Right lobe of liver (tissue), 6 donors: ENCODE measurements around the gene H3-3A. TPM values are rescaled to one million over a fixed set of nuclear protein-coding genes. Genes with fewer than 3 reads are reported as not detected.
A peak's percentile ranks its signal among the peaks of the same experiment; 100 is the strongest.

Experiments
- ATAC-seq, 4 donors: fragments of 200-7000 bp; cut with Tn5 transposase; one replicate each; pipeline ENCODE4 v1.9.1; 2020; ENCODE audit warnings: mild to moderate bottlenecking in 4 of 4, moderate library complexity in 4 of 4
- DNase-seq, 3 donors: peaks; one replicate each; pipeline ENCODE4 v3.0.0-alpha.2; 2020
- H3K27ac ChIP-seq, 3 donors: fragments of 200-600 bp; one replicate each; pipeline ENCODE4 v1.8.0; 2022
- H3K27me3 ChIP-seq, 2 donors: fragments of 200-600 bp; one replicate each; pipeline ENCODE4 v1.8.0; 2022
- H3K36me3 ChIP-seq, 4 donors: fragments of 200-600 bp; sonication (generic) in 1 of 4; one replicate each; pipeline versions ENCODE4 v1.5.1 to v1.8.0; 2017 to 2022; ENCODE audit warnings: control low read depth in 1 of 4
- H3K4me1 ChIP-seq, 4 donors: fragments of 200-600 bp; sonication (generic) in 1 of 4; one replicate each; pipeline versions ENCODE4 v1.5.1 to v1.8.0; 2017 to 2022; ENCODE audit warnings: control low read depth in 1 of 4
- H3K4me3 ChIP-seq, 3 donors: fragments of 200-600 bp; one replicate each; pipeline ENCODE4 v1.8.0; 2022
- H3K9me3 ChIP-seq, 4 donors: fragments of 200-600 bp; sonication (generic) in 1 of 4; one replicate each; pipeline versions ENCODE4 v1.5.1 to v1.8.0; 2017 to 2022; ENCODE audit warnings: control low read depth in 1 of 4
- CTCF ChIP-seq, 4 donors: fragments of 200-600 bp in 3 of 4; fragments of 450-650 bp in 1 of 4; IDR thresholded peaks; one replicate each; pipeline versions ENCODE4 v1.5.1 to v1.8.0; 2016 to 2022; ENCODE audit warnings: antibody characterized with exemption in 4 of 4, mild to moderate bottlenecking in 2 of 4
- POLR2A ChIP-seq: fragments of 450-650 bp; IDR thresholded peaks from one replicate; pipeline ENCODE4 v1.6.1; 2017; ENCODE audit warnings: antibody characterized with exemption, mild to moderate bottlenecking
- WGBS: methylation state at CpG from one replicate; pipeline ENCODE4 v1.1.6; 2018; ENCODE audit warnings: low coverage, low lambda C conversion rate; ENCODE audit not compliant: insufficient coverage; ENCODE audit errors: missing lambda C conversion rate; 5-methylcytosine and 5-hydroxymethylcytosine counted together
- intact Hi-C, 2 donors: fragments of 100-400 bp; cut with DNase I; formaldehyde crosslinking; loops; one replicate each; pipeline versions ENCODE4 v1.11.2 to v1.14.1; 2022
- long read RNA-seq: library from polyadenylated mRNA; unstranded; transcript quantifications from one replicate; pipeline ENCODE4 v2.0.0, GENCODE V29; 2019
- total RNA-seq, 6 experiments: library from RNA; depleted of rRNA in 2 of 6; stranded (reverse); fragments of >200 nt in 2 of 6; fragmentation: NEBNext Ultra II Directional in 3 of 6; extraction: Animal tissue kit (Norgen Biotek cat#: 25700) in 3 of 6; gene quantifications; one replicate each; pipeline versions ENCODE4 v1.1.0 to v1.2.4, GENCODE V29; 2016 to 2023
- donor health status: DM: no; HTN: yes; CAD: no.
- donor health status: DM: no; HTN: no; CAD: no.
- donor health status: DM: no; HTN: no; CAD: no.
- donor health status: DM: no; HTN: yes; CAD: no.
- donor health status: DM: no; HTN: yes; CAD: no.

H3-3A gene
- total RNA-seq, result 100 to 1,000 TPM; 132 to 185 (median 156) TPM
- long read RNA-seq, transcript H3F3A-203 (4 exons, 1,088 nt), result major isoform, 88 of 90 reads
- long read RNA-seq, partial matches to known transcripts, result 0 of 90 reads
- long read RNA-seq, other reads (novel, unspliced or antisense), result 2 of 90 reads

GRCh38 chr1:226062558-226063223 lies at the start of gene H3-3A:
H3-3A (plus strand) TSS chr1:226062716; CDS start chr1:226064352, 1,636 bp downstream.
- DNase-seq, result peak; percentile 98 to 99 (median 99)
- 0% methylated on average over 18 of the region's 78 CpGs for WGBS
- Histone ChIP-seq H3K4me3 (peak within 1 kb of the TSS; percentile 80 to 90 (median 81)), H3K36me3 (peaks cover 0 to 24% (median 9%) of the 10 kb centered on the region in 4 donors), H3K9me3 (no peaks in the 10 kb centered on the region), H3K27ac (peak within 1 kb of the TSS; percentile 95 to 98 (median 98)), H3K27me3 (no peaks in the 10 kb centered on the region), H3K4me1 (peaks cover 0 to 29% (median 12%) of the 10 kb centered on the region in 4 donors)
- ATAC-seq, result peak; percentile 81 to 92 (median 86)
- no peak for TF ChIP-seq CTCF (IDR thresholded peaks at IDR 0.05)
- peak; percentile 99 for TF ChIP-seq POLR2A
- intact Hi-C loops, result no loop called here

GRCh38 chr1:226017070-226017469 lies 45.4 kb upstream of the H3-3A start:
- Histone ChIP-seq H3K27me3 (no peaks in the 10 kb centered on the region), H3K4me1 (no peaks in the 10 kb centered on the region), H3K4me3 (no peak overlapping the region), H3K27ac (no peak overlapping the region), H3K9me3 (no peaks in the 10 kb centered on the region), H3K36me3 (no peaks in the 10 kb centered on the region)
- DNase-seq, result no peak
- WGBS, result 86% methylated on average over 1 of the region's 6 CpGs
- intact Hi-C loops, result no loop called here
- no peak for ATAC-seq
- TF ChIP-seq POLR2A (no peak), CTCF (IDR thresholded peaks at IDR 0.05) (no peak)

- no peak for ATAC-seq
These were observed 42.9 kb upstream of the H3-3A start for GRCh38 chr1:226019572-226019971.

GRCh38 chr1:226021401-226021800 lies 41.1 kb upstream of the H3-3A start:
- Histone ChIP-seq H3K4me3 (no peak overlapping the region), H3K27me3 (no peaks in the 10 kb centered on the region), H3K9me3 (no peaks in the 10 kb centered on the region), H3K27ac (no peak overlapping the region), H3K4me1 (no peaks in the 10 kb centered on the region), H3K36me3 (no peaks in the 10 kb centered on the region)
- 55% methylated on average over 3 of the region's 3 CpGs for WGBS
- no peak for TF ChIP-seq POLR2A
- no peak for TF ChIP-seq CTCF (IDR thresholded peaks at IDR 0.05)
- ATAC-seq (no peak), DNase-seq (no peak)
- intact Hi-C loops, result no loop called here

More at GRCh38 chr1:226019572-226019971, 42.9 kb upstream of the H3-3A start:
- Histone ChIP-seq H3K27me3 (no peaks in the 10 kb centered on the region), H3K4me3 (no peak overlapping the region), H3K9me3 (no peaks in the 10 kb centered on the region), H3K27ac (no peak overlapping the region), H3K4me1 (no peaks in the 10 kb centered on the region), H3K36me3 (no peaks in the 10 kb centered on the region)
- intact Hi-C loops, result no loop called here
- 80% methylated on average over 1 of the region's 1 CpG for WGBS
- no peak for DNase-seq
- TF ChIP-seq POLR2A (no peak), CTCF (IDR thresholded peaks at IDR 0.05) (no peak)
